GM18526 (cell line): Measurements from ENCODE around the gene MEX3A.
A peak's percentile ranks its signal among the peaks of the same experiment; 100 is the strongest.

Source experiments
- POLR2A ChIP-seq: IDR thresholded peaks from 3 replicates; pipeline ENCODE4 v1.6.1; 2011; ENCODE audit not compliant: insufficient read length; ENCODE audit errors: extremely low read depth

The MEX3A gene

GRCh38 chr1:156056326-156056849 lies 25.9 kb downstream of the MEX3A start:
- TF ChIP-seq POLR2A, result no peak

- TF ChIP-seq POLR2A, result no peak
These were observed 26.8 kb downstream of the MEX3A start for GRCh38 chr1:156055281-156056048.

GRCh38 chr1:156054500-156055280 lies 27.6 kb downstream of the MEX3A start, which contains the start of gene LAMTOR2:
LAMTOR2 (plus strand) TSS chr1:156054782; CDS start chr1:156054890, 108 bp downstream.
- TF ChIP-seq POLR2A, result peak; percentile 71

GRCh38 chr1:156053768-156054499 lies 28.3 kb downstream of the MEX3A start, which contains the start of gene UBQLN4:
UBQLN4 (minus strand) TSS chr1:156053798; CDS start chr1:156053701, 97 bp downstream.
- TF ChIP-seq POLR2A, result peak; percentile 44

- no peak for TF ChIP-seq POLR2A
These were observed 29.1 kb downstream of the MEX3A start for GRCh38 chr1:156052862-156053767.

GRCh38 chr1:156051011-156051725 lies 31.1 kb downstream of the MEX3A start:
- no peak for TF ChIP-seq POLR2A

- TF ChIP-seq POLR2A, result no peak
These were observed 31.9 kb downstream of the MEX3A start for GRCh38 chr1:156050376-156050775.

GRCh38 chr1:156048663-156049258 lies 33.5 kb downstream of the MEX3A start:
- TF ChIP-seq POLR2A, result no peak

- TF ChIP-seq POLR2A, result no peak
These were observed 37.2 kb downstream of the MEX3A start for GRCh38 chr1:156045076-156045475.

- no peak for TF ChIP-seq POLR2A
These were observed 39.4 kb downstream of the MEX3A start for GRCh38 chr1:156042828-156043227.

GRCh38 chr1:156033011-156033410 lies 49.3 kb downstream of the MEX3A start:
- TF ChIP-seq POLR2A, result no peak

- no peak for TF ChIP-seq POLR2A
These were observed 55.7 kb downstream of the MEX3A start for GRCh38 chr1:156026588-156026987.

GRCh38 chr1:156025876-156026275 lies 56.4 kb downstream of the MEX3A start:
- no peak for TF ChIP-seq POLR2A
